ENCODE data around the gene DNAH9. TPM values are rescaled to one million over a fixed set of nuclear protein-coding genes. Genes with fewer than 3 reads are reported as not detected.

Gene DNAH9
- total and polyA plus RNA-seq, 2 of the 8 experiments (the other 6 are each of a cell fraction or from before 2014, with no cell fraction given): 0.21 to 0.86 TPM

DNA sequence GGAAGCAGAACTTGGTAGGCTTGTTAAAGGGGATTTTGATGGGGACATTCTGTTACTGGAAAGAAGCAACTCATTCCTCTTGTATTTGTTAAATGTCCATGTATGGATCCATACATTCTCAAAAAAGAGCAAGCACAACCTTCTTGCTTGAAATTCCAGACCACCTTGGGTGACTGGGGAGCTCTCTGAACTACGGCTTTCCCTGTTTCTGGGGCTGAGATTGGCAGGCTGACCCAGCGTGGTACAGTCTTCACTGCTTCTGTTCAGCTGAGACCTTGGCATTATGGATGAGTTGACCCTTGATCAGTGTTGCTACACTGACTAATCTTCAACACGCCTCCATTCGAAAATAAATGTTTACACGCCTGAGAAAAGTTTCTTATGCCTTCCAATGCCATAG is 38.5 kb downstream of the DNAH9 start:
- no peak for DNase-seq (ENCODE audit: low read depth in 1 of 2, low spot score in 2 of 2)
- H3K4me1 ChIP-seq (replicated peaks in 1 of 4; ENCODE audit: control insufficient read depth in 3 of 4, insufficient read depth in 4 of 4, low read length in 3 of 4): no peaks in the 10 kb centered on the region
- H2AK5ac ChIP-seq (ENCODE audit: low read depth, low read length): no peak overlapping the region
- no peaks in the 10 kb centered on the region for H3K27me3 ChIP-seq (replicated peaks in 1 of 4; ENCODE audit: control insufficient read depth in 3 of 4, extremely low read depth in 1 of 4, insufficient read depth in 3 of 4, low read length in 3 of 4)
- CTCF ChIA-PET (ENCODE audit: partially characterized antibody): interaction anchor here (0.7 kb wide), 1 partner anchor 299 kb away, joined by 3 read pairs; no protein-coding TSS in a partner anchor
- H2BK12ac ChIP-seq (ENCODE audit: low read depth, low read length): no peak overlapping the region
- H2BK120ac ChIP-seq (replicated peaks; ENCODE audit: low read depth, low read length): no peak overlapping the region
- no peaks in the 10 kb centered on the region for H3K79me1 ChIP-seq (ENCODE audit: low read depth, low read length)
- H3K36me3 ChIP-seq (ENCODE audit: control insufficient read depth in 2 of 4, insufficient read depth in 4 of 4, low read length in 3 of 4): no peaks in the 10 kb centered on the region
- no peaks in the 10 kb centered on the region for H4K20me1 ChIP-seq (replicated peaks in 1 of 2; ENCODE audit: control insufficient read depth in 1 of 2, insufficient read depth in 2 of 2, low read length in 2 of 2)
- H4K5ac ChIP-seq (ENCODE audit: insufficient read length, low read depth, low read length): no peak overlapping the region
- no peak overlapping the region for H3K4me3 ChIP-seq (ENCODE audit: extremely low read depth in 1 of 4, insufficient read depth in 2 of 4, low read depth in 3 of 4, low read length in 4 of 4)
- H3K23me2 ChIP-seq (ENCODE audit: low read depth, low read length): no peaks in the 10 kb centered on the region
- no peak overlapping the region for H3K56ac ChIP-seq (replicated peaks; ENCODE audit: insufficient read length, low read depth, low read length)
- no peak overlapping the region for H3K23ac ChIP-seq (ENCODE audit: insufficient read length)
- no peaks in the 10 kb centered on the region for H3K9me3 ChIP-seq (ENCODE audit: insufficient read depth in 2 of 2, low read depth in 1 of 2, low read length in 1 of 2)
- no peak overlapping the region for H4K8ac ChIP-seq (ENCODE audit: extremely low read depth, insufficient read depth, low read length)
- no peak overlapping the region for H3K14ac ChIP-seq (ENCODE audit: insufficient read length)
- no peak overlapping the region for H3K9ac ChIP-seq (replicated peaks in 1 of 4; ENCODE audit: extremely low read depth in 1 of 4, low read depth in 3 of 4, low read length in 3 of 4)
- no peak overlapping the region for H2BK15ac ChIP-seq (ENCODE audit: low read length)
- H3K4ac ChIP-seq (replicated peaks; ENCODE audit: insufficient read length, low read depth, low read length): no peak overlapping the region
- H3K27ac ChIP-seq (ENCODE audit: low read depth, low read length): no peak overlapping the region
- H2AFZ ChIP-seq (ENCODE audit: low read length): no peak overlapping the region
- POLR2A ChIA-PET (ENCODE audit: partially characterized antibody): no interaction called here
- H3K4me2 ChIP-seq (ENCODE audit: insufficient read depth in 1 of 2, low read depth in 2 of 2, low read length in 2 of 2): no peak overlapping the region
- 99% methylated on average over 5 of the region's 5 CpGs; no CpG with 5 or more reads in 1 of the 2 experiments for WGBS, 2 experiments (ENCODE audit: extremely low coverage in 1 of 2, insufficient coverage in 1 of 2, insufficient read length in 1 of 2, insufficient replicate concordance in 2 of 2, low coverage in 1 of 2, low lambda C conversion rate in 2 of 2, missing lambda C conversion rate in 1 of 2)
- H3K79me2 ChIP-seq (ENCODE audit: control insufficient read depth in 1 of 2, insufficient read depth in 2 of 2, low read length in 2 of 2): no peaks in the 10 kb centered on the region
- no peak for FAIRE-seq
- no peak overlapping the region for H2BK5ac ChIP-seq (ENCODE audit: low read depth, low read length)
- no peak overlapping the region for H2BK20ac ChIP-seq (ENCODE audit: low read length)
- no peak overlapping the region for H4K91ac ChIP-seq (replicated peaks; ENCODE audit: insufficient read length, low read length)
- H3K18ac ChIP-seq (ENCODE audit: extremely low read depth, low read length): no peak overlapping the region
- TF ChIP-seq RXRA (IDR thresholded peaks at IDR 0.05; ENCODE audit: insufficient read depth, low read depth, low read length) (no peak), ASH2L (IDR thresholded peaks at IDR 0.05; ENCODE audit: low read length) (no peak), SIRT6 (IDR thresholded peaks at IDR 0.05; ENCODE audit: low read length) (no peak), NRF1 (IDR thresholded peaks at IDR 0.05; ENCODE audit: low read depth, low read length) (no peak), SP2 (IDR thresholded peaks at IDR 0.05; ENCODE audit: low read length) (no peak), POLR2AphosphoS5 (IDR thresholded peaks at IDR 0.05; ENCODE audit: low read depth, low read length) (no peak), GTF2F1 (IDR thresholded peaks at IDR 0.05; ENCODE audit: borderline replicate concordance, low read depth, low read length) (no peak), YY1 (IDR thresholded peaks at IDR 0.05; ENCODE audit: low read depth, low read length) (no peak), RNF2 (IDR thresholded peaks at IDR 0.05; ENCODE audit: borderline replicate concordance, low read depth, low read length, missing control alignments, poor library complexity, severe bottlenecking) (no peak), CBX8 (IDR thresholded peaks at IDR 0.05; ENCODE audit: borderline replicate concordance, low read depth, low read length) (no peak), CREB1 (IDR thresholded peaks at IDR 0.05) (no peak), HDAC2 (IDR thresholded peaks at IDR 0.05; ENCODE audit: borderline replicate concordance in 1 of 2, low read depth in 2 of 2, low read length in 2 of 2) (no peak)
- TF ChIP-seq, protein P1, sequence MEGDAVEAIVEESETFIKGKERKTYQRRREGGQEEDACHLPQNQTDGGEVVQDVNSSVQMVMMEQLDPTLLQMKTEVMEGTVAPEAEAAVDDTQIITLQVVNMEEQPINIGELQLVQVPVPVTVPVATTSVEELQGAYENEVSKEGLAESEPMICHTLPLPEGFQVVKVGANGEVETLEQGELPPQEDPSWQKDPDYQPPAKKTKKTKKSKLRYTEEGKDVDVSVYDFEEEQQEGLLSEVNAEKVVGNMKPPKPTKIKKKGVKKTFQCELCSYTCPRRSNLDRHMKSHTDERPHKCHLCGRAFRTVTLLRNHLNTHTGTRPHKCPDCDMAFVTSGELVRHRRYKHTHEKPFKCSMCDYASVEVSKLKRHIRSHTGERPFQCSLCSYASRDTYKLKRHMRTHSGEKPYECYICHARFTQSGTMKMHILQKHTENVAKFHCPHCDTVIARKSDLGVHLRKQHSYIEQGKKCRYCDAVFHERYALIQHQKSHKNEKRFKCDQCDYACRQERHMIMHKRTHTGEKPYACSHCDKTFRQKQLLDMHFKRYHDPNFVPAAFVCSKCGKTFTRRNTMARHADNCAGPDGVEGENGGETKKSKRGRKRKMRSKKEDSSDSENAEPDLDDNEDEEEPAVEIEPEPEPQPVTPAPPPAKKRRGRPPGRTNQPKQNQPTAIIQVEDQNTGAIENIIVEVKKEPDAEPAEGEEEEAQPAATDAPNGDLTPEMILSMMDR (IDR thresholded peaks at IDR 0.05; ENCODE audit: control extremely low read depth in 1 of 3, insufficient read depth in 1 of 3, low read depth in 1 of 3, low read length in 3 of 3): no peak

All from H1 (cell line).